ENCODE measurements around the gene MTA1.
A peak's percentile ranks its signal among the peaks of the same experiment; 100 is the strongest.

- TF ChIP-seq POLR2AphosphoS5 (IDR thresholded peaks at IDR 0.05; ENCODE audit: low read depth, low read length) (no peak), EP300 (IDR thresholded peaks at IDR 0.05; ENCODE audit: borderline replicate concordance in 1 of 2, low read depth in 2 of 2, low read length in 2 of 2) (no peak), CTCF (IDR thresholded peaks at IDR 0.05; ENCODE audit: control extremely low read depth in 1 of 3, insufficient read depth in 1 of 3, low read depth in 1 of 3, low read length in 3 of 3) (no peak), MAX (IDR thresholded peaks at IDR 0.05) (no peak), EZH2 (IDR thresholded peaks at IDR 0.05; ENCODE audit: low read depth, low read length, severe bottlenecking) (peak; percentile 45), SRF (IDR thresholded peaks at IDR 0.05; ENCODE audit: low read depth, low read length) (no peak), ATF3 (IDR thresholded peaks at IDR 0.05; ENCODE audit: insufficient read depth, low read depth, low read length) (no peak), NRF1 (IDR thresholded peaks at IDR 0.05; ENCODE audit: low read depth, low read length) (no peak), JUND (IDR thresholded peaks at IDR 0.05; ENCODE audit: low read length) (no peak), SP2 (IDR thresholded peaks at IDR 0.05; ENCODE audit: low read length) (no peak), ATF2 (IDR thresholded peaks at IDR 0.05; ENCODE audit: low read length) (no peak), POU5F1 (IDR thresholded peaks at IDR 0.05; ENCODE audit: low read depth, low read length) (no peak)
These were observed 67.9 kb downstream of the MTA1 start for GRCh38 chr14:105487449-105487985.

Data from H1 (cell line).